Measurements from ENCODE around the gene ATP8B4.

GRCh38 chr15:49883121-49883520, 235.9 kb downstream of the ATP8B4 start:
- TF ChIP-seq CTCF (IDR thresholded peaks at IDR 0.05), result no peak
- TF ChIP-seq POLR2A (IDR thresholded peaks at IDR 0.05), result no peak

Measured in upper lobe of left lung (tissue), 4 donors.